Left ventricle myocardium superior (tissue), 1 donor: ENCODE results near the gene TRPV4. TPM values are rescaled to one million over a fixed set of nuclear protein-coding genes. Genes with fewer than 3 reads are reported as not detected.

Experiments used
- ATAC-seq: fragments of 200-7000 bp; cut with Tn5 transposase; one replicate; pipeline ENCODE4 v1.9.1; 2020; ENCODE audit warnings: mild to moderate bottlenecking, moderate library complexity
- DNase-seq: peaks from one replicate; pipeline ENCODE4 v3.0.0-alpha.2; 2020
- intact Hi-C: fragments of 100-400 bp; cut with micrococcal nuclease; formaldehyde crosslinking; loops from one replicate; pipeline ENCODE4 v1.11.0; 2022
- long read RNA-seq: library from polyadenylated mRNA; unstranded; transcript quantifications from one replicate; pipeline ENCODE4 v2.0.0, GENCODE V29; 2021
- total RNA-seq: library from RNA; stranded (reverse); fragmentation: NEBNext Ultra II Directional; extraction: Animal tissue kit (Norgen Biotek cat#: 25700); gene quantifications from one replicate; pipeline ENCODE4 v1.2.1, GENCODE V29; 2021
- donor health status: DM: no; HTN: yes; CAD: no; lungs with severe emphysema.

The TRPV4 gene
- total RNA-seq: 0.25 TPM
- long read RNA-seq: 0 reads

- peak; percentile 58 for DNase-seq
- intact Hi-C loops: no loop called here
- ATAC-seq: peak; percentile 83
These were observed at the start of gene TRPV4 for GRCh38 chr12:109833307-109834189. TSS of gene TRPV4 (minus strand) at chr12:109833398. CDS start at chr12:109814796, 18,602 bp downstream.

GRCh38 chr12:109881752-109882151, 48.6 kb upstream of the TRPV4 start:
- intact Hi-C loops: no loop called here
- DNase-seq (no peak), ATAC-seq (no peak)

GRCh38 chr12:109880938-109881337, 47.7 kb upstream of the TRPV4 start:
- intact Hi-C loops: no loop called here
- peak; percentile 3 for ATAC-seq
- no peak for DNase-seq

- DNase-seq (peak; percentile 94), ATAC-seq (peak; percentile 99)
- intact Hi-C loops: no loop called here
These were observed 47.1 kb upstream of the TRPV4 start, which contains the start of gene GLTP for GRCh38 chr12:109880043-109880931. TSS of gene GLTP (minus strand) at chr12:109880541. CDS start at chr12:109880374, 167 bp downstream.

- intact Hi-C loops: no loop called here
- ATAC-seq: no peak
- no peak for DNase-seq
These were observed 46.3 kb upstream of the TRPV4 start for GRCh38 chr12:109879351-109880042.

- ATAC-seq: no peak
- intact Hi-C loops: no loop called here
These were observed 45.6 kb upstream of the TRPV4 start for GRCh38 chr12:109878749-109879148.

DNA sequence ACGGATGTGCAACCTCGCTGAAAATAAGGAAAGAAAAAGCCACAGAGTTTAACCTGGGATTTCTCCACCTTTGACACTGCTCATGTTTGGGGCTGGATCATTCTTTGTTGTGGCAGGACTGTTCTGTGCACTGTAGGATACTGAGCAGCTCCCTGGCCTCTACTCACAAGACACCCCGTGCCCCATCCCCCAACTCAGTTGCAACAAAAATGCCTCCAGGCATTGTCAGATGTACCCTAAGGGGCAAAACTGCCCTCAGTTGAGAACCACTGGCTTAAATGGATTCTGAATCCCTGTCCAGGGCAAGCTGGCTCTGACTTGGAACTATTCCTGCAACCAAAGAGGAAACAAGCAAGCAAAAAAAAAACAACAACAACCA, 45.0 kb upstream of the TRPV4 start:
- ATAC-seq (no peak), DNase-seq (no peak)
- intact Hi-C loops: no loop called here

More at GRCh38 chr12:109878749-109879148, 45.6 kb upstream of the TRPV4 start:
- no peak for DNase-seq

DNA sequence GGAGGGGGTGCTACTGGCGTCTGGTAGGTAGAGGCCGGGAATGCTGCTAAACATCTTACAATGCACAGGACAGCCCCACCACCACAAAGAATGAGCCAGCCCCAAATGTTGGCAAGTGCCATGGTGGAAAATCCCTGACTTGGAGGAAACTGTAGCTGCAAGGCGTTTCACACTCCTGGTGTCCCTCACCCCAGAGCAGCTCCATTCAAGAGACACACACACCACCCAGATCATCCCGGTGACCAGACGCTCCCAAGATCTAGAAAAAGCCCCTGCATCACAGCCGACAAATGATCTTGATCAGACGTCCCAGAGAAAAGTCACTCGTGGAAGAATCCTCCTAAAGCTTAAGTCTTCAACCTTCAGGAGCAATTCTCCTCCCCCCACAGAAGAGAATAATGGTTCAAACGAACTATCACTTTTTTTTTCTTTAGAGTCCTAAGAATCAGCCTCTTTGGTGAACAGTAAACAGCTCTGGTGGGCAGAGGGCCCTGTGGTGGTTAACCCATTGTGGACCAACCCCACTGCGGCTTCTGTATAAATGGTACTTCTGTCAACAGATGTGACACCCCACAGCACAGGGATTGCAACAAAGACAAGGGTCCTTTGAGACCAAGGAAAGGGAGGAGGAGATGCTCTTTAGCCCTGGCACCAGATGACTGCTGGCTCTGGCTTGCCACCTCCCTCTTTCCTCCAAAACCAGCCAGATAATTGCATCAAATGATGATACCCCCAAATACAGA, 44.5 kb upstream of the TRPV4 start:
- DNase-seq: no peak
- intact Hi-C loops: no loop called here
- ATAC-seq: no peak

DNA sequence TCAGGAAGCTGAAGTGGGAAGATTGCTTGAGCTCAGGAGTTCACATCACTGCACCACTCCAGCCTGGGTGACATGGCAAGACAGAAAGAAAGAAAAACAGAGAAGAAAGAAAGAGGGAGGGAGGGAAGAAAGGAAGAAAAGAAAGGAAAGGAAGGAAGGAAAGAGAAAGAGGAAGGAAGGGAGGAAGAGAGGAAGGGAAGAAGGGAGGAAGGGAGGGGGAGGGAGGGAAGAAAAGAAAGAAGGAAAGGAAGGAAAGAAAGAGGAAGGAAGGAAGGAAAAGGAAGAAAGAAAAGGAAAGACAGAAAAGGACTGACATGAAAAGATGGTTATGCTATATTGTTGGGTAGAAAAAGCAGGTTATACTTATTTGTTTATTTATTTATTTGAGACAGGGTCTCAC, 43.2 kb upstream of the TRPV4 start:
- intact Hi-C loops: no loop called here
- DNase-seq: no peak
- ATAC-seq: no peak

GRCh38 chr12:109875572-109876131, 42.5 kb upstream of the TRPV4 start:
- ATAC-seq (no peak), DNase-seq (no peak)
- intact Hi-C loops: no loop called here

- no peak for DNase-seq
- no peak for ATAC-seq
- intact Hi-C loops: no loop called here
These were observed 40.5 kb upstream of the TRPV4 start for GRCh38 chr12:109873653-109874052.

DNA sequence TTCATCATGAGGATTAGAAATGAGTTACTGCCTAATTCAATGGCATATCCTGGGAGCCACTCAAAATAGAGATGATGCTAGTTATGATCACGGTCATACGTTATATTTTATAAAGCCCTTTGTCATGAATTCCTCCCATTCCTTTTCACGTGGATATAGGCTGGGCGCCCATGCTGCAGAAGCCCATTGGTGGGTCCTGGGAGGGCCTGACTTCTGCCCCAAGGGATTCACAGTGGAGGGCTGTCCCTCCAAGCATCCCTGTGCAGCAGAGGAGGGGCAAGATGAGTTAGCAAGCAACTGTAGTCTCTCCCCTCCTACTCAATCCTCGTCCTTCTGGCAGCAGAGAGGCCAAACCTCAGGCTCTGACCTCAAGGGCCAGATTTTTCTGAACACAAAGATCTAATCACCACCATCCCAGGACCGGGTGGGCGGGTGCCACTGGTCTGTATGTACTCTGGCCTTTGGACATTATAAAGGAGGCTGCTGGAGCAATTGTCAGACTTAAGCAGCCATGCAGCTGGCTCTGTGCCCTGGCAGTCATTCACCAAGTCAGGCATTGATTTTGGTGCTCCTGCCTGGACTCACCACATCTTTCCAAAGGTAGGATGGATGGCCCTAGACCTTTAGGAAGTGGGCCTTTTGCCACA, 38.6 kb upstream of the TRPV4 start:
- ATAC-seq: no peak
- intact Hi-C loops: no loop called here

DNA sequence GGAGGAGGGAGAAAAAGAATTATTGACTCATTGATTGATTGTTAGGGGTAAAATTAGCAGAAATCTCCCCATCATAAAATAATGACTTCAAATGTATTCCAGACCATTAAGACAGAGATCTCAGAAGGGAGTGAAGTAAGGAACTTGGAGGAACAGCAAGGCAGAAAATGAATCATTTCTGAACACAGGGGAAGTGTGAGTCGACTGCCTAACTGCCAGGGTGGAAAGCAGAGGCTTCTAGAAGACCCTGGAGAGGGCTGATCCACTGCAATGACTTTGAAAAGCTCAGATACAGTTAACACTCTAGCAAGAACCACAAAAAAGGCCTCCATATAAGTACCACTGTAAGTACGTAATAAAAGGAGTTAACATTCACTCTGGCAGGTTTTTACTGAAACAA, 37.5 kb upstream of the TRPV4 start:
- ATAC-seq: no peak
- intact Hi-C loops: no loop called here
- DNase-seq: no peak

More for the DNA sequence above, 38.6 kb upstream of the TRPV4 start:
- peak; percentile 36 for DNase-seq

- DNase-seq (no peak), ATAC-seq (no peak)
- intact Hi-C loops: no loop called here
These were observed 35.2 kb upstream of the TRPV4 start for GRCh38 chr12:109868182-109869051.

DNA sequence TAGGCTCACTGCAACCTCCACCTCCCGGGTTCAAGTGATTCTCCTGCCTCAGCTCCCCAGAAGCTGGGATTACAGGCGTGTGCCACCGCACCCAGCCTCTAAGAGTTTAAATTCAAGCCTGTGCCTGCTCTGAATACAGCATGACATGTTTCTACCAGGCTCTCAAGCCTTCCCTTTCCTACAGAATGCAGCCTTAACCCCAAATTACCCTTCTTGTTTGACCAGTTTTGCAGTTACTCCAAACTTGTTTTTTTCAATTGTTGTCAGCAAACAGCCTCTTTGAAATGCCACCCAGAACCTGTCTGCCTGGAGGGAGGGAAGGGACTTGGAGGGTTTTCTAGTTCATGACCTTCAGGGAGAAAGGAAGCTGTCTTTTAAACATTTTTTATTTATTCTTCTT, 31.7 kb upstream of the TRPV4 start:
- DNase-seq (no peak), ATAC-seq (no peak)
- intact Hi-C loops: no loop called here

- ATAC-seq (peak; percentile 57), DNase-seq (no peak)
- intact Hi-C loops: no loop called here
These were observed 30.9 kb upstream of the TRPV4 start for GRCh38 chr12:109863847-109864712.
